Ovary (tissue), 3 donors: ENCODE data around the gene SSBP2.

Experiments used
- EP300 ChIP-seq: sonication (generic); formaldehyde crosslinking; IDR thresholded peaks from one replicate; pipeline ENCODE4 v1.6.1; 2017; ENCODE audit warnings: antibody characterized with exemption
- TF ChIP-seq, protein P1 (sequence below), 3 donors: fragments of 450-650 bp in 2 of 3; fragments of 200-600 bp in 1 of 3; IDR thresholded peaks; one replicate each; pipeline versions ENCODE4 v1.5.1 to v1.8.0; 2016 to 2022; ENCODE audit warnings: antibody characterized with exemption in 3 of 3, mild to moderate bottlenecking in 1 of 3
- donor health status: DM: no; HTN: no; CAD: no.

DNA sequence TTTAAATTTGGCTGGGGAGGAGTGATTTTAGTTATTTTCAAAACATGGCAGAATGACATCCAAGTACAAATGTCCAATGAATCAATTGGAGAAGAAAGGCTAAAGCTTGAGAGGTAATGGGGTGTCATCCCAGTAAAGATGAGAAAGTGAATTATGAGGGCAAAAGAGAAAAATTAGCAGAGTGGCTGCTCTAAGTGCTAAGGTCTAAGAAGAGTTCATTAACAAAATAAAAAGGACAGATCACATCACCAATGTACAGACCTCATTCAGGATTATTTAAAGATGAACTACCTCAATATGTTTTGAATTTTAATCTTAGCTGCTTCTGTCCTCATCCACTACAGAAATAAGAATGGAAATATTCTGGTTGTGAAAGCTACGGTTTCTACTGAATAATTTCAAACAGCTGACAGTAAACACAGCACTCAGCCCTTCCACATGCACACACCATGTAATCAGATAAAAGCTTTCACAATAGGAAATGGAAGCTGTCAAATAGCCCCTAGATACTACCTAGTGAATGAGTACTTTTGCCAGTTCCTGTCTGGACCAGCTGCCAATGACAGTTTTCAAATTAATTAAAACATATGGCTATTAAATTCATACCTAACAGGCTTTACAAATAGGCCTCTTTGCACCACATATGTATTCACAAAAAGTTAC, 171.5 kb downstream of the SSBP2 start:
- TF ChIP-seq, protein P1, sequence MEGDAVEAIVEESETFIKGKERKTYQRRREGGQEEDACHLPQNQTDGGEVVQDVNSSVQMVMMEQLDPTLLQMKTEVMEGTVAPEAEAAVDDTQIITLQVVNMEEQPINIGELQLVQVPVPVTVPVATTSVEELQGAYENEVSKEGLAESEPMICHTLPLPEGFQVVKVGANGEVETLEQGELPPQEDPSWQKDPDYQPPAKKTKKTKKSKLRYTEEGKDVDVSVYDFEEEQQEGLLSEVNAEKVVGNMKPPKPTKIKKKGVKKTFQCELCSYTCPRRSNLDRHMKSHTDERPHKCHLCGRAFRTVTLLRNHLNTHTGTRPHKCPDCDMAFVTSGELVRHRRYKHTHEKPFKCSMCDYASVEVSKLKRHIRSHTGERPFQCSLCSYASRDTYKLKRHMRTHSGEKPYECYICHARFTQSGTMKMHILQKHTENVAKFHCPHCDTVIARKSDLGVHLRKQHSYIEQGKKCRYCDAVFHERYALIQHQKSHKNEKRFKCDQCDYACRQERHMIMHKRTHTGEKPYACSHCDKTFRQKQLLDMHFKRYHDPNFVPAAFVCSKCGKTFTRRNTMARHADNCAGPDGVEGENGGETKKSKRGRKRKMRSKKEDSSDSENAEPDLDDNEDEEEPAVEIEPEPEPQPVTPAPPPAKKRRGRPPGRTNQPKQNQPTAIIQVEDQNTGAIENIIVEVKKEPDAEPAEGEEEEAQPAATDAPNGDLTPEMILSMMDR (IDR thresholded peaks at IDR 0.05), result no peak
- TF ChIP-seq EP300, result no peak
